Cardiac fibroblast (primary cell): ENCODE data around the gene NINL.
"Not testable (repeated sequence)": the region's sequence is repeated elsewhere in the genome, so short reads cannot be mapped to it uniquely, and the experiment has no call there.

Source experiments
- DNase-seq, 2 donors: peaks; one replicate each; pipeline versions ENCODE4 v3.0.0 to v3.0.0-alpha.2; 2010; ENCODE audit warnings: low read depth in 2 of 2
- H3K4me3 ChIP-seq, 2 donors: replicated peaks in 1 of 2; 1 replicate in 1 of 2; 2 replicates in 1 of 2; pipeline ENCODE4 v1.5.1; 2011; ENCODE audit warnings: low read depth in 2 of 2, low read length in 2 of 2, mild to moderate bottlenecking in 2 of 2, moderate library complexity in 1 of 2
- CTCF ChIP-seq: IDR thresholded peaks from one replicate; pipeline ENCODE4 v1.5.1; 2011; ENCODE audit warnings: low read depth, mild to moderate bottlenecking, low read length, inconsistent platforms

The NINL gene

GRCh38 chr20:25592135-25592852 lies 7.0 kb upstream of the NINL start:
- no peak for DNase-seq
- TF ChIP-seq CTCF, result no peak
- H3K4me3 ChIP-seq, result no peak overlapping the region

- not testable (repeated sequence) for DNase-seq, H3K4me3 ChIP-seq
Observed at GRCh38 chr20:25590778-25591177, 5.4 kb upstream of the NINL start.

- TF ChIP-seq CTCF, result no peak
- H3K4me3 ChIP-seq, result no peak overlapping the region
Observed at GRCh38 chr20:25588491-25588890, 3.2 kb upstream of the NINL start.

GRCh38 chr20:25587536-25587935 lies 2.2 kb upstream of the NINL start:
- H3K4me3 ChIP-seq, result no peak overlapping the region
- no peak for TF ChIP-seq CTCF
- no peak for DNase-seq

More at GRCh38 chr20:25588491-25588890, 3.2 kb upstream of the NINL start:
- DNase-seq, result no peak

GRCh38 chr20:25586877-25587276 lies 1.5 kb upstream of the NINL start:
- peak in 1 of 2 donors; percentile 27 for DNase-seq
- no peak for TF ChIP-seq CTCF
- H3K4me3 ChIP-seq, result no peak overlapping the region

- not testable (repeated sequence) for H3K4me3 ChIP-seq, DNase-seq
Observed at GRCh38 chr20:25583607-25584006, 1.7 kb downstream of the NINL start.

GRCh38 chr20:25580711-25581110 lies 4.6 kb downstream of the NINL start:
- peak; percentile 41 to 47 for DNase-seq
- H3K4me3 ChIP-seq, result no peak overlapping the region
- no peak for TF ChIP-seq CTCF
